H7 (cell line): ENCODE results near the gene SMAD3. TPM values are rescaled to one million over a fixed set of nuclear protein-coding genes. Genes with fewer than 3 reads are reported as not detected.

Experiments
- DNase-seq: peaks from one replicate; pipeline ENCODE4 v3.0.0; 2012
- H3K27me3 ChIP-seq: 2 replicates; pipeline ENCODE4 v1.6.0; 2011; ENCODE audit warnings: mild to moderate bottlenecking, low read length; ENCODE audit not compliant: control insufficient read depth, insufficient read depth
- H3K36me3 ChIP-seq: replicated peaks from 2 replicates; pipeline ENCODE4 v1.5.1; 2011; ENCODE audit warnings: low read length; ENCODE audit not compliant: control insufficient read depth, insufficient read depth
- H3K4me3 ChIP-seq: 2 replicates; pipeline ENCODE4 v1.5.1; 2011; ENCODE audit warnings: low read depth, mild to moderate bottlenecking, control low read depth, low read length, moderate library complexity; ENCODE audit not compliant: insufficient read depth
- total RNA-seq: library from RNA; depleted of rRNA; stranded (reverse); fragments of >200 nt; shearing (Covaris generic); gene quantifications from 2 replicates; pipeline ENCODE4 v1.2.3, GENCODE V29; 2014

SMAD3 gene
- total RNA-seq, 1 experiment from 2014 or later = 29.2 TPM

GRCh38 chr15:67183443-67184169 is 118.2 kb downstream of the SMAD3 start:
- DNase-seq = peak; percentile 22

GRCh38 chr15:67184208-67184925 is 119.0 kb downstream of the SMAD3 start:
- peaks cover 12% of the 10 kb centered on the region for H3K36me3 ChIP-seq
- peak; percentile 11 for DNase-seq
- H3K27me3 ChIP-seq = no peaks in the 10 kb centered on the region
- H3K4me3 ChIP-seq = no peak overlapping the region

More at GRCh38 chr15:67183443-67184169, 118.2 kb downstream of the SMAD3 start:
- H3K4me3 ChIP-seq = no peak overlapping the region
- H3K36me3 ChIP-seq = peaks cover 9% of the 10 kb centered on the region
- H3K27me3 ChIP-seq = no peaks in the 10 kb centered on the region

- no peaks in the 10 kb centered on the region for H3K27me3 ChIP-seq
- no peak overlapping the region for H3K4me3 ChIP-seq
- peak; percentile 12 for DNase-seq
- H3K36me3 ChIP-seq = peaks cover 12% of the 10 kb centered on the region
Measured at GRCh38 chr15:67185051-67185450, 119.6 kb downstream of the SMAD3 start.

- Histone ChIP-seq H3K36me3 (peaks cover 17% of the 10 kb centered on the region), H3K4me3 (no peak overlapping the region), H3K27me3 (no peaks in the 10 kb centered on the region)
- DNase-seq = peak; percentile 13
Measured at GRCh38 chr15:67185621-67186225, 120.3 kb downstream of the SMAD3 start.

- H3K4me3 ChIP-seq = no peak overlapping the region
- peaks cover 17% of the 10 kb centered on the region for H3K36me3 ChIP-seq
- H3K27me3 ChIP-seq = no peaks in the 10 kb centered on the region
- no peak for DNase-seq
Measured at GRCh38 chr15:67186226-67186649, 120.8 kb downstream of the SMAD3 start.

GRCh38 chr15:67186688-67187087 is 121.3 kb downstream of the SMAD3 start:
- Histone ChIP-seq H3K4me3 (no peak overlapping the region), H3K36me3 (peaks cover 17% of the 10 kb centered on the region), H3K27me3 (no peaks in the 10 kb centered on the region)
- peak; percentile 19 for DNase-seq

- Histone ChIP-seq H3K36me3 (peaks cover 20% of the 10 kb centered on the region), H3K4me3 (no peak overlapping the region), H3K27me3 (no peaks in the 10 kb centered on the region)
- DNase-seq = peak; percentile 16
Measured at GRCh38 chr15:67187351-67187854, 122.0 kb downstream of the SMAD3 start.

GRCh38 chr15:67188551-67189218 is 123.3 kb downstream of the SMAD3 start:
- Histone ChIP-seq H3K27me3 (no peaks in the 10 kb centered on the region), H3K36me3 (peaks cover 20% of the 10 kb centered on the region), H3K4me3 (no peak overlapping the region)
- no peak for DNase-seq

- Histone ChIP-seq H3K27me3 (no peaks in the 10 kb centered on the region), H3K4me3 (no peak overlapping the region), H3K36me3 (peaks cover 20% of the 10 kb centered on the region)
- DNase-seq = no peak
Measured at GRCh38 chr15:67189326-67190051, 124.1 kb downstream of the SMAD3 start.

- Histone ChIP-seq H3K4me3 (no peak overlapping the region), H3K36me3 (peaks cover 20% of the 10 kb centered on the region), H3K27me3 (no peaks in the 10 kb centered on the region)
- DNase-seq = no peak
Measured at GRCh38 chr15:67190326-67190725, 124.9 kb downstream of the SMAD3 start.

GRCh38 chr15:67190813-67191212 is 125.4 kb downstream of the SMAD3 start:
- Histone ChIP-seq H3K4me3 (no peak overlapping the region), H3K36me3 (peaks cover 16% of the 10 kb centered on the region), H3K27me3 (no peaks in the 10 kb centered on the region)
- DNase-seq = no peak

- Histone ChIP-seq H3K27me3 (no peaks in the 10 kb centered on the region), H3K36me3 (peaks cover 15% of the 10 kb centered on the region), H3K4me3 (no peak overlapping the region)
- DNase-seq = no peak
Measured at GRCh38 chr15:67192185-67192820, 126.9 kb downstream of the SMAD3 start.

GRCh38 chr15:67193223-67193990 is 128.0 kb downstream of the SMAD3 start:
- H3K27me3 ChIP-seq = no peaks in the 10 kb centered on the region
- no peak overlapping the region for H3K4me3 ChIP-seq
- H3K36me3 ChIP-seq = peaks cover 12% of the 10 kb centered on the region
- DNase-seq = no peak
